Lower leg skin (tissue), 4 donors: ENCODE results near the gene SNRK. TPM values are rescaled to one million over a fixed set of nuclear protein-coding genes. Genes with fewer than 3 reads are reported as not detected.

Experiments
- DNase-seq, 2 donors: peaks; one replicate each; pipeline ENCODE4 v3.0.0-alpha.2; 2019; ENCODE audit warnings: low spot score in 2 of 2
- H3K4me3 ChIP-seq: fragments of 200-600 bp; sonication (generic); 2 replicates; pipeline ENCODE4 v1.5.1; 2017; ENCODE audit warnings: mild to moderate bottlenecking, low read depth; ENCODE audit not compliant: poor library complexity, severe bottlenecking
- POLR2A ChIP-seq, 2 donors: fragments of 450-650 bp; IDR thresholded peaks; one replicate each; pipeline ENCODE4 v1.6.1; 2016 to 2017; ENCODE audit warnings: antibody characterized with exemption in 2 of 2, mild to moderate bottlenecking in 1 of 2, moderate library complexity in 1 of 2
- WGBS, 2 donors: methylation state at CpG; one replicate each; pipeline ENCODE4 v1.1.5; 2018; 5-methylcytosine and 5-hydroxymethylcytosine counted together
- intact Hi-C: fragments of 100-400 bp; cut with DNase I; formaldehyde crosslinking; loops from one replicate; pipeline ENCODE4 v1.15.0; 2023; ENCODE audit warnings: low total_unique reads
- total RNA-seq, 4 donors: library from RNA; depleted of rRNA; stranded (reverse); fragments of >200 nt; gene quantifications; one replicate each; pipeline ENCODE4 v1.1.0, GENCODE V29; 2016
- TF ChIP-seq, protein P1 (sequence below), 3 donors: fragments of 450-650 bp; IDR thresholded peaks; one replicate each; pipeline ENCODE4 v1.5.1; 2016; ENCODE audit warnings: antibody characterized with exemption in 3 of 3, mild to moderate bottlenecking in 3 of 3, moderate library complexity in 2 of 3

The SNRK gene
- total RNA-seq, 4 donors from 2014 or later = 59.8 to 180 (median 79.9) TPM

DNA sequence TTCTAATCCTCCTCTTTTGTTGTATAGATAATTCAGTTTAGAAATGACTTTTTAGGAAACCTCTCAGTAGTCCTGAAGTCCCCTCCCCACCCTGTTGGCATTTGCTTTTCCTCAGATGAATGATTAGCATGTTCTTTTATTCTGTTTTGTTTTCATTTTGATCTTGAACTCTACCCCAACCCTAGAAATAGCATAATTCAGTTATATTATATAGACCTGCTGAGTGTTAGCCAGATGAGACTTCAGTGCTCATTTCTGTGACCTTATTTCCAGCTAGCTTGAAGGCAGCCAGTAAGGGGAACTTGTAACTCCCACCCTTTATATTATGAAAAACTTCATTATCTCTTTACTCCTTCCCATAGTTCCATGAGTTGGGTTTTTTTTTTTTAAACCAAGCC lies 41.2 kb downstream of the SNRK start:
- TF ChIP-seq POLR2A (IDR thresholded peaks at IDR 0.05) = no peak
- TF ChIP-seq, protein P1, sequence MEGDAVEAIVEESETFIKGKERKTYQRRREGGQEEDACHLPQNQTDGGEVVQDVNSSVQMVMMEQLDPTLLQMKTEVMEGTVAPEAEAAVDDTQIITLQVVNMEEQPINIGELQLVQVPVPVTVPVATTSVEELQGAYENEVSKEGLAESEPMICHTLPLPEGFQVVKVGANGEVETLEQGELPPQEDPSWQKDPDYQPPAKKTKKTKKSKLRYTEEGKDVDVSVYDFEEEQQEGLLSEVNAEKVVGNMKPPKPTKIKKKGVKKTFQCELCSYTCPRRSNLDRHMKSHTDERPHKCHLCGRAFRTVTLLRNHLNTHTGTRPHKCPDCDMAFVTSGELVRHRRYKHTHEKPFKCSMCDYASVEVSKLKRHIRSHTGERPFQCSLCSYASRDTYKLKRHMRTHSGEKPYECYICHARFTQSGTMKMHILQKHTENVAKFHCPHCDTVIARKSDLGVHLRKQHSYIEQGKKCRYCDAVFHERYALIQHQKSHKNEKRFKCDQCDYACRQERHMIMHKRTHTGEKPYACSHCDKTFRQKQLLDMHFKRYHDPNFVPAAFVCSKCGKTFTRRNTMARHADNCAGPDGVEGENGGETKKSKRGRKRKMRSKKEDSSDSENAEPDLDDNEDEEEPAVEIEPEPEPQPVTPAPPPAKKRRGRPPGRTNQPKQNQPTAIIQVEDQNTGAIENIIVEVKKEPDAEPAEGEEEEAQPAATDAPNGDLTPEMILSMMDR (IDR thresholded peaks at IDR 0.05) = no peak
- no peak for DNase-seq
- intact Hi-C loops = no loop called here
- no peak overlapping the region for H3K4me3 ChIP-seq

DNA sequence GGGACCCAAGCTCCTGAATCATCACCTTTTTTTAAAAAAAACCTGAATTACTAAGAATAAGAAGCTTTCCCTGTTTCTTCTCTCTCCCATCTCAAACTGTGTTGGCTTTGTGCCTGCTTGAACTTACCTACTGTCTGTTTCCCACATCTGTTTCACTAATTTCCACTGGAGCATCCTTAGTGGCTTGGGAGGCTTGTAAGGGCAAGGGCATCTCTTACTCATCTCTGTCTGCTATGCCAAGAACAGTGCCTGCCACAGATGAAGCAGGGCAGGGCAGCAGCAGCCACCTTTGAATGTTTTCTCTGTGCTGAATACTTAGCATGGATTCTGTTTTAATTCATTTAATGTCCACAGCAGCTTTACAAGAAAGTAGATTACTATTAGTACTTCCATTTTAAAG lies 42.3 kb downstream of the SNRK start:
- no peak for DNase-seq
- TF ChIP-seq, protein P1 (IDR thresholded peaks at IDR 0.05) = no peak
- TF ChIP-seq POLR2A (IDR thresholded peaks at IDR 0.05) = no peak

GRCh38 chr3:43330981-43331380 lies 44.6 kb downstream of the SNRK start:
- 50 to 52% methylated on average over 1 of the region's 1 CpG for WGBS, 2 donors
- TF ChIP-seq, protein P1 (IDR thresholded peaks at IDR 0.05) = no peak
- no peak for TF ChIP-seq POLR2A (IDR thresholded peaks at IDR 0.05)
- intact Hi-C loops = no loop called here
- no peak overlapping the region for H3K4me3 ChIP-seq
- no peak for DNase-seq

More for the DNA sequence above, 42.3 kb downstream of the SNRK start:
- intact Hi-C loops = no loop called here
- H3K4me3 ChIP-seq = no peak overlapping the region

DNA sequence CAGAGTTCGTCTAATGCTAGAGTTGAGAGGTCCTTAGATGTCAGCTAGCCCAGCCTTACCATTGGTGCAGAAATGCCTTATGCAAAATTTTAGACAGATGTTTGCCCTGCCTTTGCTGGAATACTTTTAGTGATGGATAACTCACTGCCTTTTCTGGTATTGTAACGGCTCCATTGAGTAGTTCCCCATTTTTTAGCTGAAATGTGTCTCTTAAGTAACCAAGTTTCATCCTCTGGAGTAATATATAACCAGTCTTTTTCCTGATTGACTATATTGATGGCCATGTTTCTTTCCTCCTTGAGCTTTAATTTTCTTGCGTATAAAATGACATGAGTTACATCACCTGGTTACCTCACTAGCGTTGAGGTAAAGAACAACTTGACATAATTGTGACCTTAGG lies 45.0 kb downstream of the SNRK start:
- TF ChIP-seq, protein P1 (IDR thresholded peaks at IDR 0.05) = no peak
- no peak for TF ChIP-seq POLR2A (IDR thresholded peaks at IDR 0.05)
- DNase-seq = no peak
- WGBS, 2 donors = 70 to 72% methylated on average over 4 of the region's 4 CpGs
- intact Hi-C loops = no loop called here
- H3K4me3 ChIP-seq = no peak overlapping the region

- no peak for DNase-seq
- H3K4me3 ChIP-seq = no peak overlapping the region
- intact Hi-C loops = no loop called here
- 87 to 93% methylated on average over 1 of the region's 1 CpG for WGBS, 2 donors
- no peak for TF ChIP-seq POLR2A (IDR thresholded peaks at IDR 0.05)
- TF ChIP-seq, protein P1 (IDR thresholded peaks at IDR 0.05) = no peak
These were observed 48.6 kb downstream of the SNRK start for GRCh38 chr3:43334976-43335375.

DNA sequence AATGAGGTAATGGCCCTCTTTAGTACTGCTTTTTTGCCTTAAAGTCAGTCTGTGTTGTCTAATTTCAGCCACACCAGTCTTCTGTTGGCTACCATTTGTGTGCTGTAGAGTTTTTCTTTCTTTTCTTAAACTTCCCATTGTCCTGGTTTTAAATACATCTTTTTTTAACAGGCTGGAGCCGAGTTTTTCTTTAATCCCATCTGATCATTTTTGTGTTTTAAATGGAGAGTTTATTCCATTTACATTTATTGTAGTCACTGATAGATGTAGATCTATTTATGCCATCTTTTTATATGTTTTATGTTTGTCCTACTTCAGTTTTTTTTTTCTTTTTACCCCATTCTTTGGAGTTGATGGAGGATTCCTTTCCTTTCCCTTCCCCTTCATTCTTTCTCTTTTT lies 49.5 kb downstream of the SNRK start:
- DNase-seq = no peak
- H3K4me3 ChIP-seq = no peak overlapping the region
- no peak for TF ChIP-seq POLR2A (IDR thresholded peaks at IDR 0.05)
- TF ChIP-seq, protein P1 (IDR thresholded peaks at IDR 0.05) = no peak
- intact Hi-C loops = no loop called here
- 97% methylated on average over 1 of the region's 1 CpG for WGBS, 2 donors
